GM23338 (cell line): ENCODE measurements around the gene GRID2.

Source experiments
- CREB1 ChIP-seq: fragments of 250-450 bp; sonication (Bioruptor Pico); IDR thresholded peaks from 2 replicates; pipeline ENCODE4 v1.5.0; 2020; ENCODE audit warnings: low read depth, mild to moderate bottlenecking, moderate library complexity
- EZH2 ChIP-seq: fragments of 200-600 bp; sonication (generic); IDR thresholded peaks from one replicate; pipeline ENCODE4 v1.8.0; 2017; ENCODE audit warnings: antibody characterized with exemption, mild to moderate bottlenecking, low read depth; ENCODE audit not compliant: unreplicated experiment
- EZH2phosphoT487 ChIP-seq: fragments of 200-600 bp; sonication (generic); IDR thresholded peaks from one replicate; pipeline ENCODE4 v1.8.1; 2018; ENCODE audit warnings: antibody characterized with exemption; ENCODE audit not compliant: unreplicated experiment
- JUNB ChIP-seq: IDR thresholded peaks from one replicate; pipeline ENCODE4 v1.6.1; 2016; ENCODE audit warnings: antibody characterized with exemption; ENCODE audit not compliant: unreplicated experiment
- POLR2AphosphoS5 ChIP-seq: IDR thresholded peaks from 2 replicates; pipeline ENCODE4 v1.6.1; 2016; ENCODE audit warnings: antibody characterized with exemption, low read depth
- REST ChIP-seq: IDR thresholded peaks from one replicate; pipeline ENCODE4 v1.6.1; 2018; ENCODE audit warnings: antibody characterized with exemption; ENCODE audit not compliant: unreplicated experiment
- ZNF331 ChIP-seq: fragments of 250-450 bp; sonication (Bioruptor Pico); IDR thresholded peaks from 2 replicates; pipeline ENCODE4 v1.5.0; 2020; ENCODE audit warnings: low read depth, mild to moderate bottlenecking, moderate library complexity
- TF ChIP-seq, protein P1 (sequence below), 2 experiments: fragments of 200-600 bp in 1 of 2; sonication (generic) in 1 of 2; conservative IDR thresholded peaks; 2 replicates each; pipeline versions ENCODE4 v1.5.1 to v1.6.1; 2016 to 2017; ENCODE audit warnings: antibody characterized with exemption in 2 of 2, low read depth in 2 of 2, mild to moderate bottlenecking in 2 of 2, moderate library complexity in 1 of 2
- TF ChIP-seq, protein P2 (sequence below): IDR thresholded peaks from 2 replicates; pipeline ENCODE4 v1.6.1; 2016; ENCODE audit warnings: antibody characterized with exemption

- TF ChIP-seq, protein P1, sequence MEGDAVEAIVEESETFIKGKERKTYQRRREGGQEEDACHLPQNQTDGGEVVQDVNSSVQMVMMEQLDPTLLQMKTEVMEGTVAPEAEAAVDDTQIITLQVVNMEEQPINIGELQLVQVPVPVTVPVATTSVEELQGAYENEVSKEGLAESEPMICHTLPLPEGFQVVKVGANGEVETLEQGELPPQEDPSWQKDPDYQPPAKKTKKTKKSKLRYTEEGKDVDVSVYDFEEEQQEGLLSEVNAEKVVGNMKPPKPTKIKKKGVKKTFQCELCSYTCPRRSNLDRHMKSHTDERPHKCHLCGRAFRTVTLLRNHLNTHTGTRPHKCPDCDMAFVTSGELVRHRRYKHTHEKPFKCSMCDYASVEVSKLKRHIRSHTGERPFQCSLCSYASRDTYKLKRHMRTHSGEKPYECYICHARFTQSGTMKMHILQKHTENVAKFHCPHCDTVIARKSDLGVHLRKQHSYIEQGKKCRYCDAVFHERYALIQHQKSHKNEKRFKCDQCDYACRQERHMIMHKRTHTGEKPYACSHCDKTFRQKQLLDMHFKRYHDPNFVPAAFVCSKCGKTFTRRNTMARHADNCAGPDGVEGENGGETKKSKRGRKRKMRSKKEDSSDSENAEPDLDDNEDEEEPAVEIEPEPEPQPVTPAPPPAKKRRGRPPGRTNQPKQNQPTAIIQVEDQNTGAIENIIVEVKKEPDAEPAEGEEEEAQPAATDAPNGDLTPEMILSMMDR (conservative IDR thresholded peaks at IDR 0.05; ENCODE audit: low read depth in 2 of 2) = no peak
- TF ChIP-seq, protein P2, sequence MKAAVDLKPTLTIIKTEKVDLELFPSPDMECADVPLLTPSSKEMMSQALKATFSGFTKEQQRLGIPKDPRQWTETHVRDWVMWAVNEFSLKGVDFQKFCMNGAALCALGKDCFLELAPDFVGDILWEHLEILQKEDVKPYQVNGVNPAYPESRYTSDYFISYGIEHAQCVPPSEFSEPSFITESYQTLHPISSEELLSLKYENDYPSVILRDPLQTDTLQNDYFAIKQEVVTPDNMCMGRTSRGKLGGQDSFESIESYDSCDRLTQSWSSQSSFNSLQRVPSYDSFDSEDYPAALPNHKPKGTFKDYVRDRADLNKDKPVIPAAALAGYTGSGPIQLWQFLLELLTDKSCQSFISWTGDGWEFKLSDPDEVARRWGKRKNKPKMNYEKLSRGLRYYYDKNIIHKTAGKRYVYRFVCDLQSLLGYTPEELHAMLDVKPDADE = no peak
- TF ChIP-seq EZH2 (no peak), POLR2AphosphoS5 (no peak), CREB1 (CRISPR knock-in tag) (no peak), ZNF331 (CRISPR knock-in tag) (no peak), JUNB (no peak), REST (no peak), EZH2phosphoT487 (no peak)
These were observed 1141.1 kb downstream of the GRID2 start for GRCh38 chr4:93444860-93445259.
